Dendritic cell treated with granulocyte-macrophage colony-stimulating factor and Interleukin-4, amounts not matched to agents 40 ng/mL and 50 ng/mL, for 4 days (primary cell): ENCODE results near the gene MOCOS.
A peak's percentile ranks its signal among the peaks of the same experiment; 100 is the strongest.

Source experiments
- H3K27ac Mint-ChIP-seq: one replicate; pipeline ENCODE4 v1.8.0; 2022; ENCODE audit warnings: mild to moderate bottlenecking, mixed read lengths
- H3K27me3 Mint-ChIP-seq: one replicate; pipeline ENCODE4 v1.8.0; 2022; ENCODE audit warnings: mild to moderate bottlenecking, mixed read lengths
- H3K36me3 Mint-ChIP-seq: one replicate; pipeline ENCODE4 v1.8.0; 2022; ENCODE audit warnings: low read depth, mixed read lengths
- H3K4me1 Mint-ChIP-seq: one replicate; pipeline ENCODE4 v1.8.0; 2022; ENCODE audit warnings: low read depth, mixed read lengths
- H3K4me3 Mint-ChIP-seq: one replicate; pipeline ENCODE4 v1.8.0; 2022; ENCODE audit warnings: mild to moderate bottlenecking, moderate library complexity, mixed read lengths
- H3K9me3 Mint-ChIP-seq: one replicate; pipeline ENCODE4 v1.8.0; 2022; ENCODE audit warnings: mixed read lengths
- intact Hi-C: fragments of 100-400 bp; cut with micrococcal nuclease; formaldehyde crosslinking; loops from one replicate; pipeline ENCODE4 v1.15.0; 2022

MOCOS gene

DNA sequence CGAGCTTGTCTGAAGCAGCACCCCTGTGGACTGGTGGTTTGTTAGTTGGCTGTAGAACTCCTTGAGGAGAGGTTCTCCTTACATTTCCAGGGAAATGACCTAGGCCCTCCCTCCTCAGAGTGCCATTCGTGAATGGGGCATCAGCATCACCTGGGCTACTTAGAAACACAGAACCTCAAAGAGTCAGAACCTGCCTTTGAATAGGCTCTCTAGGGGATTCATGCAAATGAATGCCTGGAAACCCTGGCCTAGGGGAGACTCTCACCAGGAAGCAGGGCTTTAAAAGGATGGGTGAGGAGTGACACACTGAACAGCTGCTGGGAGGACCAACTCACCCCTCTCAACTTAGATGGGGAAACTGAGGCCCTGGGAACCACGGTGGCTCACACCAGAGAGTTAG lies 2.1 kb upstream of the MOCOS start:
- H3K9me3 Mint-ChIP-seq, result no peaks in the 10 kb centered on the region
- H3K4me3 Mint-ChIP-seq, result no peak overlapping the region
- H3K27me3 Mint-ChIP-seq, result peaks cover 57% of the 10 kb centered on the region
- intact Hi-C loops, result no loop called here
- H3K4me1 Mint-ChIP-seq, result peaks cover 82% of the 10 kb centered on the region
- H3K36me3 Mint-ChIP-seq, result peaks cover 14% of the 10 kb centered on the region
- no peak overlapping the region for H3K27ac Mint-ChIP-seq

DNA sequence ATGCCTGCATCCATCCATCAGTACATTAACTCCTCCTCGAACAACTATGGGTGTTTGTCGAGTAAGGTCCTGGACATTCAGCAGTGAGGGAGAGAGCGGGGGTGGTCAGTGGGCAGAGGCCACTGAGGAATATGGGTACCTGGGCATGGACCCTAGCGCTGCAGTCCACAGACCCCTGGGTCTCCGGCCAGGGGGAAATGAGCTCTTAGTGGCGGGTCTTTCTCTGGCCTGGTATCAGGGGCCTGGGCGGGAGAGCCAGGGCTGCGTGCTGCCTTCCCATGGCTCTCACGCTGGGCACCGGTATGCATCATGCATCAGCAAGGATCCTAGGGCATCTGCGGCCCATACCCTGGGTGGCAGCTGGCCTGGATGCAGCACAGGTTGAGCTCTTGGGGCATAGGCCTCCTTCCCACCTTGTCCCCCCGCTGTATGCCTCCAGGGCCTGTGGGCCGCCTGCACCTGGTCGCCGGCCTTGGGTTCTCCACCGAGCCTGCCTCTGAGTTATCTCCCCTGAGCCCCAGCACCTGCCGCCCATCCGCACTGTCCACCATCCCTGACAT lies 1.3 kb upstream of the MOCOS start:
- intact Hi-C loops, result loop anchor here (2.0 kb wide), 1 partner anchor 57 kb away; the partner anchor contains the start of genes ELP2 and SLC39A6
- peaks cover 18% of the 10 kb centered on the region for H3K36me3 Mint-ChIP-seq
- peak overlapping the region; percentile 75 for H3K27ac Mint-ChIP-seq
- H3K4me3 Mint-ChIP-seq, result peak overlapping the region; percentile 84
- H3K4me1 Mint-ChIP-seq, result peaks cover 74% of the 10 kb centered on the region
- H3K27me3 Mint-ChIP-seq, result peaks cover 60% of the 10 kb centered on the region
- no peaks in the 10 kb centered on the region for H3K9me3 Mint-ChIP-seq

DNA sequence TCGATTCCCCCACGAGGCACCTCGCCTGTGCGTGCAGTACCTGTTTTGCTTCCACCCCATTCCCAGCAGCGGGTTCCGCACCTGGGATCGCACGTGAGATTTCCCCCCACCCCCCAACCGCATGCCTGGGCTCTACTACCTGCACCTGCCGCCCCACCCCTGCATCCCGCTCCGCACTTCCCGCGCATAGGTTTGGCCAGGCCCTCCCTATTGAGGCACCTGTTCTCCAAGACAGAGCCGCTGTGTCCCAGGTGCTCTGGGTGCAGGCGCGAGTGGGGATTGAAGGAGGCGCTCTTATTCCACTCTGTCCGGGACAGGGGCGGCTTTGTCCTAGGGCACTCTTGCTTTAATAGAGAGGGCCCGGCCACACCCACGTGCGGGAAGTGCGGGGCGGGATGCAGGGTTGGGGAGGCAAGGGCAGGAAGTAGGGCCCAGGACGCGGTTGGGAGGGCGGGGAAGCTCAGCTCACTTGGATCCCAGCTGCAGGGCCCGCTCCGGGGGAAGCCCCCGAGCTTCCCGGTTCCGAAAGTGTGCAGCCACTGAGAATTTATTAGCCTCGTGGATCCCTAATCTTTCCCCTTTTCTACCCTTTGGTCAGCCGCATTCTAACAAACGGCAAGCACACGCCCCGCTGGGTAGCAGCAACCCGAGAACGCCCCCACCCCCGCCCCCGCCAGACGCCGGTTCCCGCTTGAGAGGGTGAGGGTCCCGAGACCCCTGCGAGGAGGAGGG lies 670 bp upstream of the MOCOS start:
- peak overlapping the region; percentile 75 for H3K27ac Mint-ChIP-seq

DNA sequence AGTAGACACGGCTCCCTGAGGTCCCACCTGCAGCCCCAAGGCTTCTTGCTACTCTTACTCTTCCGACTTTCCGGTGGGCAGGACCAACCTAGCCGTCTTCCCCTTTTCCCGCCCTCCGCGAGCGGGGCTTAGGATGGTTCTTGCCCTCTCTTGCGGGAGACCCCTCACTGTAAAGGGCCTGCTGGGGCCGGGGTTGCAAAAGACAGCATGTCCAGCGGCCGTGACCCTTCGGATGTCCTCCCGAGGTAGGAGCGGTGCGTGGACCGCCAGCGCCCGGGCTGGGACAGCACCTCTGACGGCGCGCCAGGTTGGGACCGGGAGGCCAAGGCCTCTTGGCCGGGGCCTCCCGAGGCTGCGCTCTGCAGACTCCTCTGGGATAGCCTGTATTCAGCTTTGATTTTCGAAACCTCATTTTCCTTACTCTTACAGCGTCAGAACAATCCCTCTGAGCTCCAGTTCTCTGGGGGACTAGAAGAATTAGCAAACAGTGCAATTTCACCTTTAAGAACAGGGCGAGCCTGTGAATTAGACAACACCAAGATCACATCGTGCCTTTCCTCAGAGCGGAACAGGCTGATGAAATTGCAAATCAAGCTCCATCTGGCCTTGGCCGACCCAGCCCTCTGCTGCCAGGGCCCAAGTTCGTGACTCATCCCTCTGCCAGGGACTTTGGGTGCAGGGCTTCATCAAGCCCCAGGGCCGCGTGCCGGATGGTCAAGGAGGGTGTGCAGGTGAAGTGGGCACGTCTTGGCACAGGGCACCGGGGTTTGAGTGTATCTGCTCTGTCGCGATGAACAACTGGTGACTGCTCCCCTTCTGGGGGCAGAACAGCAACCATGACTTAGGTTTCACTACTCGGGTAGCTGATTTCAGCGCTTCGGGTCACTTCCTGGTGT lies 777 bp downstream of the MOCOS start:
- peak overlapping the region; percentile 84 for H3K4me3 Mint-ChIP-seq
- peak overlapping the region; percentile 75 for H3K27ac Mint-ChIP-seq
- H3K27me3 Mint-ChIP-seq, result peaks cover 62% of the 10 kb centered on the region
- H3K9me3 Mint-ChIP-seq, result no peaks in the 10 kb centered on the region
- intact Hi-C loops, result loop anchor here (2.0 kb wide), 1 partner anchor 59 kb away; the partner anchor contains the start of genes ELP2 and SLC39A6
- H3K4me1 Mint-ChIP-seq, result peaks cover 57% of the 10 kb centered on the region
- H3K36me3 Mint-ChIP-seq, result peaks cover 21% of the 10 kb centered on the region

More for the DNA sequence above, 670 bp upstream of the MOCOS start:
- H3K36me3 Mint-ChIP-seq, result peaks cover 21% of the 10 kb centered on the region
- H3K4me1 Mint-ChIP-seq, result peaks cover 70% of the 10 kb centered on the region
- peak overlapping the region; percentile 84 for H3K4me3 Mint-ChIP-seq
- H3K27me3 Mint-ChIP-seq, result peaks cover 62% of the 10 kb centered on the region
- intact Hi-C loops, result loop anchor here (2.0 kb wide), 1 partner anchor 58 kb away; the partner anchor contains the start of genes ELP2 and SLC39A6
- no peaks in the 10 kb centered on the region for H3K9me3 Mint-ChIP-seq

DNA sequence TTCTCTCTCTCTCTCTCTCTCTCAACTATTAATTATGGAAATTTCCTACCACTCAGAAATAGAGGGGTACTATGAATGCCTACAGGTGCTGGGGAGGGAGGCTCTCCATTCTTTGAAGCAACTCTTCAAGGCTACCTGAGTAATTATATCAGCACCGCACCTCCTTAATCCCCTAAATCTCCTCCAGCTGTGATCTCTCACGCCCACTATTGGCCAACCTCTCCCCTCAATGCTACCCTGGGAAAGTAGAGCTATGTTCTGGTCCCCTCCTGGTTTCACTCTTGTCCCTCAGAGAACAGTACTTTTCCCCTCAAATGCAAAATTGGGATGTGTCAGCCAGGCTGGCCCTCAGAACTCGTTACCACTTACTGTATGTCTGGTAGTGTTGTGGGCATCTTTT lies 1.6 kb downstream of the MOCOS start:
- H3K4me1 Mint-ChIP-seq, result peaks cover 49% of the 10 kb centered on the region
- intact Hi-C loops, result no loop called here
- H3K27ac Mint-ChIP-seq, result peak overlapping the region; percentile 43
- H3K9me3 Mint-ChIP-seq, result no peaks in the 10 kb centered on the region
- peaks cover 21% of the 10 kb centered on the region for H3K36me3 Mint-ChIP-seq
- H3K4me3 Mint-ChIP-seq, result peak overlapping the region; percentile 84
- H3K27me3 Mint-ChIP-seq, result peaks cover 55% of the 10 kb centered on the region

DNA sequence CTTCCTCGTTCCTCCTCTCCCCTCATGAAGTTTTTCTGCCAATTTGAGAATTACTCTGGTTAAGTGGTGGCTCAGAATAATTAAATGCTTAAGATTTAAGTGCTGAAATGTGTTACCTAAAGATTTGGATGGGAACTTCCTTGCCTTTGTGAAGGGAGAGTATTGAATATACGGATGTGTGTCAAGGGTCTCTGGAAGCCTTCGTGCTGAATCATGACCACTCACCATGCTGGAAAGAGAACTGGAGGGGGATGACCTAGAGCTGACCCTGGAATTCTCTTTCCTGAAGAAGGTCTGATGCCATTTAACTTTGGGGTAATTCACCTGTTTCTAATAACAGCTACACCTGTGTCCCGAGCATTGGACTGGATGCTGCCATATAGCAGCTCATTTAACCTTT lies 2.2 kb downstream of the MOCOS start:
- Mint-ChIP-seq H3K27me3 (peaks cover 50% of the 10 kb centered on the region), H3K4me1 (peaks cover 44% of the 10 kb centered on the region), H3K9me3 (no peaks in the 10 kb centered on the region), H3K36me3 (peaks cover 21% of the 10 kb centered on the region), H3K4me3 (peak overlapping the region; percentile 84), H3K27ac (no peak overlapping the region)
- intact Hi-C loops, result no loop called here

DNA sequence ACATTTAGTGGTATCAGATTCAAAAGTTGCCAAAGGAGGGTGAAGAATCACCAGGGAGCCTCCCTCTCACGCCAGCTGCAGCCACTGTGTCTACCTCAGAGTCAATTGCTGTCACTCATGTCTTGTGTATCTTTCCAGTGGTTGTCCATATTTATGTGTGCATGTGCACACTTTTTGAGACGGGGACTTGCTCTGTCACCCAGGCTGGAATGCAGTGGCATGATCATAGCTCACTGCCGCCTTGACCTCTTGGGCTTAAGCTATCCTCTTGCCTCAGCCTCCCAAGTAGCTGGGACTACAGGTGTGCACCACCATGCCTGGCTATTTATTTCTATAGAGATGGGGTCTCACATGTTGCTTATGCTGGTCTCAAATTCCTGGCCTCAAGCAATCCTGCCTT lies 4.0 kb downstream of the MOCOS start:
- H3K4me3 Mint-ChIP-seq, result no peak overlapping the region
- peaks cover 37% of the 10 kb centered on the region for H3K27me3 Mint-ChIP-seq
- no peaks in the 10 kb centered on the region for H3K9me3 Mint-ChIP-seq
- intact Hi-C loops, result no loop called here
- H3K4me1 Mint-ChIP-seq, result peaks cover 28% of the 10 kb centered on the region
- no peak overlapping the region for H3K27ac Mint-ChIP-seq
- peaks cover 34% of the 10 kb centered on the region for H3K36me3 Mint-ChIP-seq

DNA sequence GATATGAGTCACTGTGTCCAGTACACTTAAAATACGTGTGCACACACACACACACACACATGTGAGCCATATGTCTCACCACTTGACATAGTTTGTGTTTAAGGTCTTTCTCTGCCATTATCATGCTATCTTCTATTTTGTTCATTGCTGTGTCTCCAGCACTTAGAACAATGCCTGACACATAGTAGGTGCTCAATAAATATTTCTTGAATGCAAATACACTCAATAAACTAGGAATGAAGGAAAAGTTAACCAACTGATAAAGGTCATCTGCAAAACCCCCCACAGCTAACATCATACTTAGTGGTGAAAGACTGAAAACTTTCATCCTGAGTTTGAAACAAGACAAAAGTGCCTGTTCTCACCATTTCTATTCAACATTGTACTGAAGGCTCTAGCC lies 4.4 kb downstream of the MOCOS start:
- intact Hi-C loops, result no loop called here
- Mint-ChIP-seq H3K27me3 (peaks cover 34% of the 10 kb centered on the region), H3K4me3 (no peak overlapping the region), H3K4me1 (peaks cover 24% of the 10 kb centered on the region), H3K9me3 (no peaks in the 10 kb centered on the region), H3K27ac (no peak overlapping the region), H3K36me3 (peaks cover 34% of the 10 kb centered on the region)

DNA sequence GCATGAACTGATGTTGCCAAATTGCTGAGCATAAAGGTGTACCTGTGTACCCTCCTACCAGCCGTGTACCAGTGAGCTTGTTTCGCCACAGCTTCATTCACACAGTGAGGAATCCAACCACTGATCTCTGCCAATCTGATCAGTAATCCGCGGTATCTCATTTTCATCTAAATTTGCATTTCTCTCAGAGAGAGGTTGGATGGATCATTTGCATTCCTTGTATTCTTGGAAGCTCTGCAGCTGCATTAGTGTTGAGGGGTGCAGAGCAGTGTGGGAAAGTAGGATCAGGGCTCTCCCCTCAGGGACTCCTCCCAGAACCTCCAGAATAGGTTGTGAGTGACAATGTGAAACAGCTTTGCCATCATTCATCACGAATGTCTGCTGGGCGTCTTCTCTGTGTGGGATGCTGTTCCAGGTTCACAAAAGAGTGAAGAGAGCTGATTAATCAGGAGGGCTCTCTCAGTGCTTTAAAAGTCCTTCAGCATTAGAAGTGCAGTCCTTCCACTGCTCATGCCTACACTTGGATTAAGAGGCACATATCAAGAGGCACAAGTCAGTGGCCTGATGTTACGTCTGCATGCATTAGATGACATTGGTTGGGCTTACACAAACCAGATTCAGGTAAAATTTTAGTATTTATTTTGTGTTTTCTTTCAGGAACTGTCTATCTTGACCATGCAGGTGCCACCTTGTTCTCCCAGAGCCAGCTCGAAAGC lies 7.5 kb downstream of the MOCOS start:
- intact Hi-C loops, result no loop called here
- no peak overlapping the region for H3K4me3 Mint-ChIP-seq
- H3K4me1 Mint-ChIP-seq, result no peaks in the 10 kb centered on the region
- no peaks in the 10 kb centered on the region for H3K9me3 Mint-ChIP-seq
- H3K36me3 Mint-ChIP-seq, result peaks cover 20% of the 10 kb centered on the region
- H3K27me3 Mint-ChIP-seq, result peaks cover 12% of the 10 kb centered on the region
- no peak overlapping the region for H3K27ac Mint-ChIP-seq

DNA sequence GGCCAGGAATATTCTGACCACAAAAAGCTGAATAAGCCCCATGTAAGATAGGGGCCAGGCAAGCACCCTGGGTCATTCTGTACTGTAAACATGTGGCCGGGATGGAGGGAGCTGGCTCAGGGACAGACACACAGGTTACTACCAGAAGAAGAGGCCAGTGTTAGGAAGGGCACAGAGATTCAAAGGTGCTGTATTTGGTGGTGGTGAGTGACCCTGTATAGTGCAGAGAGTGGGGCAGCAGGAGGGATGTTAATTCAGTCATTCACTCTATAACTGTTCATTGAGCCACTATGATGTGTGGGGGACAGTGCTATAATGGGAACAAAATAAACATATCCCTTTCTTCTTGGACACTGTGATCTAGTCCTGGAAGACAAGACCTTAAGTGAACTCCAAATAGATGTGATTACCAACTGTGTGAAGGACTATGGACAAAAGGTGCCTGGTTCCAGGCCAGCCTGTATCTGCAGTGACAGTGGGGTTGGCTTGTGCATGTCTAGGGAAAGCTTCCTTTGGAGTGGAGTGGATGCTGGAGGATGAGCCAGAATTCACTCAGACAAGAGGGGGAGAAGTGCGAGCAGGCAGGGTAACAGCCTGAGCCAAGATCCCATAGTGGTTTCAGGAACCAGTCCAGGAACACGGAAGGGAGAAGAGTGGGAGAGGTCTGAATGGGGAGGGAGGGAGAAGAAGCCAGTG lies 8.3 kb downstream of the MOCOS start:
- Mint-ChIP-seq H3K9me3 (no peaks in the 10 kb centered on the region), H3K27me3 (peaks cover 6% of the 10 kb centered on the region), H3K36me3 (peaks cover 20% of the 10 kb centered on the region), H3K4me3 (no peak overlapping the region), H3K27ac (no peak overlapping the region), H3K4me1 (no peaks in the 10 kb centered on the region)
- intact Hi-C loops, result no loop called here

DNA sequence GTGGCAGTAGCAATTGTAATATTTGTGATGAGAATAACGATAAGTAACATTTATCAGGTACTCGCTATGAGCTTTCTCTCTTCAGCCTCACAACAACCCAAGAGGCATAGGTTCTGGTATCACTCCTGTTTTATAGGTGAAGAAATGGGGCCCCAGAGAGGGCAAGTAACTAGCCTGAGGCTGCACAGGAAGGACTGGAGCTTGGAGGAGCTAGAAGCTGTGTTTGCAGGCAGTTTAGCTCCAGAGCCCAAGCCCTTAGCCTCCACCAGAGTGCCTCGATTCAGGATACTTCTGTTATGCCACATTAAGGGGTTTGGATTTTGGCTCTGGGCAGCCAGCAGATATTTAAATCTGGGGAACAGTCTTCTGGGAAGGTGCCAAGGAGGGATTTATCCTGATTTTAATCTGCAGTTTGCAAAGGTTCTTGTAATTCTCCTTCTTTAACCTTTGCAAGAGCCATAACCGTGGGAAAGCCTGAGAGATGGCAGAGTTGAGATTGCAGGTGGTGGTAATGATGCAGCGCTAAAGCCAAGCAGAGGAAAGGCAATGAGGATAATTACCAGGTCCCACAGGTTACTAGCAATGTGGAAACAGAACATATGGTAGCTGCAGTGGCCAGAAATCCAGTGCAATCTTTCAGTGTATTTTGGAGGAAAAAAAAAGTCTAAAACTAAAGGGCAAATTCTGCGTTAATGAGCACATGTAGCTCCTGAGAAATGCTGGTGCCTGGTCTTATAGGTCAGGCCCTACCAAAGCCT lies 9.1 kb downstream of the MOCOS start:
- no peak overlapping the region for H3K4me3 Mint-ChIP-seq
- intact Hi-C loops, result no loop called here
- no peaks in the 10 kb centered on the region for H3K9me3 Mint-ChIP-seq
- no peak overlapping the region for H3K27ac Mint-ChIP-seq
- H3K27me3 Mint-ChIP-seq, result peaks cover 3% of the 10 kb centered on the region
- H3K4me1 Mint-ChIP-seq, result no peaks in the 10 kb centered on the region
- H3K36me3 Mint-ChIP-seq, result peaks cover 13% of the 10 kb centered on the region

DNA sequence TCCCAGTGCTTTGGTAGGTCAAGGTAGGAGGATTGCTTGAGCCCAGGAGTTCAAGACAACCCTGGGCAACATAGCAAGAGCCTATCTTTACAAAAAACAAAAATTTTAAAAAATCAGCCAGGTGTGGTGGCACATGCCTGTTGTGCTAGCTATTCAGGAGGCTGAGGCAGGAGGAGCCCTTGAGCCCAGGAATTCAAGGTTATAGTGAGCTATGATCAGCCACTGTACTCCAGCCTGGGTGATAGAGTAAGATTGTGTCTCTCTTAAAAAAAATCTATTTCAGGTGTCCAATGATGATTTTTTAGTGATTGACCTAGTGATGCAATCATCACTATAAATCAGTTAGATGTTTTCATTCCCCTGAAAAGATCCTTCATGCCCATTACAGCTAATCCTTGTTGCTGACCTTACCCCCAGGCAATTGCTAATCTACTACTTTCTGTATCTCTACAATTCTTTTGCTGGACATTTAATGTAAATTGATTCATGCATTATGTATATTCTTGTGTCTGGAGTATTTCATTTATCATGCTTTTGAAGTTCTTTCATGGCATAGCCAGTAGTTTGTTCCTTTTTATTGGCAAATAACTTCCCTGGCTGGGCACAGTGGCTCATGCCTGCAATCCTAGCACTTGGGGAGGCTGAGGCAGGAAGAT lies 10.3 kb downstream of the MOCOS start:
- no peak overlapping the region for H3K4me3 Mint-ChIP-seq
- intact Hi-C loops, result no loop called here
- H3K27ac Mint-ChIP-seq, result no peak overlapping the region
- H3K36me3 Mint-ChIP-seq, result peaks cover 13% of the 10 kb centered on the region
- peaks cover 7% of the 10 kb centered on the region for H3K9me3 Mint-ChIP-seq
- no peaks in the 10 kb centered on the region for H3K4me1 Mint-ChIP-seq
- H3K27me3 Mint-ChIP-seq, result peaks cover 4% of the 10 kb centered on the region
